Panc1 (cell line): ENCODE data around the gene GAMT. TPM values are rescaled to one million over a fixed set of nuclear protein-coding genes. Genes with fewer than 3 reads are reported as not detected.
"Not testable (repeated sequence)": the region's sequence is repeated elsewhere in the genome, so short reads cannot be mapped to it uniquely, and the experiment has no call there.

ENCODE experiments used
- ATAC-seq: fragments of 200-7000 bp; cut with Tn5 transposase; 2 replicates; pipeline ENCODE4 v1.9.1; 2020; ENCODE audit warnings: mild to moderate bottlenecking, moderate library complexity
- BruUV-seq: library from RNA; stranded (reverse); fragments of 400-500 nt; replicated peaks from 2 replicates; lab custom pipeline; 2021; lab: Mats Ljungman, UMichigan
- CTCF ChIA-PET: fragments of 300-600 bp; sonication (Branson Sonifier 250); formaldehyde crosslinking; loops from one replicate; lab custom pipeline; 2022; ENCODE audit warnings: antibody characterized with exemption; lab: Charles Lee
- POLR2A ChIA-PET: fragments of 300-600 bp; sonication (Branson Sonifier 250); formaldehyde crosslinking; loops from one replicate; lab custom pipeline; 2022; ENCODE audit warnings: antibody characterized with exemption; lab: Charles Lee
- DNase-seq: peaks from one replicate; pipeline ENCODE4 v3.0.0-alpha.2; 2010; ENCODE audit warnings: low read depth, low spot score
- H3K27ac ChIP-seq: 2 replicates; pipeline ENCODE4 v1.5.1; 2011; ENCODE audit warnings: mild to moderate bottlenecking, low read length, inconsistent platforms
- H3K27me3 ChIP-seq: fragments of 200-500 bp; sonication (Bioruptor generic); 2 replicates; pipeline ENCODE4 v1.6.0; 2014; ENCODE audit warnings: low read length, inconsistent platforms; ENCODE audit not compliant: control insufficient read depth, insufficient read depth
- H3K36me3 ChIP-seq: fragments of 200-500 bp; sonication (Bioruptor generic); 2 replicates; pipeline ENCODE4 v1.5.1; 2014; ENCODE audit warnings: inconsistent platforms, mild to moderate bottlenecking, low read length, moderate library complexity; ENCODE audit not compliant: control insufficient read depth, insufficient read depth
- H3K4me1 ChIP-seq: 2 replicates; pipeline ENCODE4 v1.5.1; 2011; ENCODE audit warnings: inconsistent platforms, mild to moderate bottlenecking, low read length, moderate library complexity; ENCODE audit not compliant: control insufficient read depth, insufficient read depth
- H3K4me3 ChIP-seq, 2 experiments: 2 replicates each; pipeline ENCODE4 v1.5.1; 2011 to 2012; ENCODE audit warnings: low read depth in 2 of 2, low read length in 2 of 2, mild to moderate bottlenecking in 2 of 2, inconsistent platforms in 1 of 2, moderate library complexity in 1 of 2
- H3K9me3 ChIP-seq: fragments of 200-500 bp; sonication (Bioruptor generic); 2 replicates; pipeline ENCODE4 v1.5.1; 2014; ENCODE audit warnings: low read depth, mild to moderate bottlenecking, inconsistent platforms, low read length, moderate library complexity; ENCODE audit not compliant: control insufficient read depth, insufficient read depth
- CTCF ChIP-seq: fragments of 450-650 bp; IDR thresholded peaks from 2 replicates; pipeline ENCODE4 v1.5.1; 2017; ENCODE audit warnings: mild to moderate bottlenecking
- POLR2AphosphoS5 ChIP-seq: IDR thresholded peaks from 2 replicates; pipeline ENCODE4 v1.6.1; 2012; ENCODE audit warnings: mild to moderate bottlenecking, low read depth, low read length, moderate library complexity
- REST ChIP-seq, 2 experiments: IDR thresholded peaks; 2 replicates each; pipeline ENCODE4 v1.6.1; 2011 to 2012; ENCODE audit warnings: low read depth in 2 of 2, control low read depth in 1 of 2, low read length in 1 of 2, mild to moderate bottlenecking in 1 of 2, moderate library complexity in 1 of 2; ENCODE audit not compliant: insufficient read depth in 1 of 2
- SIN3A ChIP-seq: IDR thresholded peaks from 2 replicates; pipeline ENCODE4 v1.6.1; 2012; ENCODE audit warnings: low read depth, mild to moderate bottlenecking, low read length, moderate library complexity, borderline replicate concordance; ENCODE audit not compliant: insufficient read depth
- TCF7L2 ChIP-seq: IDR thresholded peaks from 2 replicates; pipeline ENCODE4 v1.6.1; 2011; ENCODE audit warnings: mild to moderate bottlenecking, low read depth, low read length, inconsistent platforms
- in situ Hi-C: cut with HindIII; loops from 2 replicates; pipeline ENCODE4 v1.10.0; 2016; ENCODE audit warnings: low sequenced_read_pairs, low pct_unique_long_range_greater_than_20kb
- intact Hi-C: fragments of 100-400 bp; cut with micrococcal nuclease; formaldehyde crosslinking; loops from one replicate; pipeline ENCODE4 v1.10.0; 2022; ENCODE audit not compliant: unreplicated experiment
- total RNA-seq: library from RNA; stranded (reverse); gene quantifications from one replicate; pipeline ENCODE4 v1.2.1, GENCODE V29; 2021; ENCODE audit not compliant: unreplicated experiment

The GAMT gene
- total RNA-seq, 1 experiment from 2014 or later = 21.2 TPM

- H3K27me3 ChIP-seq = no peaks in the 10 kb centered on the region
- DNase-seq = no peak
- H3K4me1 ChIP-seq = peaks cover 7% of the 10 kb centered on the region
- H3K36me3 ChIP-seq = peaks cover 3% of the 10 kb centered on the region
- TF ChIP-seq REST (IDR thresholded peaks at IDR 0.05; ENCODE audit: insufficient read depth in 1 of 2, low read depth in 2 of 2, low read length in 1 of 2) = no peak
- no peak for TF ChIP-seq CTCF
- TF ChIP-seq POLR2AphosphoS5 = no peak
- TF ChIP-seq TCF7L2 = no peak
- TF ChIP-seq SIN3A = no peak
- BruUV-seq = no TSS peak
- H3K9me3 ChIP-seq = no peaks in the 10 kb centered on the region
- intact Hi-C loops (no loop called here), in situ Hi-C loops (no loop called here)
- ChIA-PET CTCF (no interaction called here), POLR2A (no interaction called here)
- no peak for ATAC-seq
- H3K4me3 ChIP-seq = no peak overlapping the region
- H3K27ac ChIP-seq = no peak overlapping the region
Measured at GRCh38 chr19:1421218-1421957, 20.0 kb upstream of the GAMT start.

GRCh38 chr19:1420590-1420989 lies 19.2 kb upstream of the GAMT start:
- BruUV-seq = no TSS peak
- Histone ChIP-seq H3K4me1 (peaks cover 15% of the 10 kb centered on the region), H3K9me3 (no peaks in the 10 kb centered on the region), H3K4me3 (no peak overlapping the region), H3K27ac (no peak overlapping the region), H3K27me3 (no peaks in the 10 kb centered on the region), H3K36me3 (peaks cover 3% of the 10 kb centered on the region)
- intact Hi-C loops = no loop called here
- ChIA-PET CTCF (no interaction called here), POLR2A (no interaction called here)
- DNase-seq (no peak), ATAC-seq (no peak)
- TF ChIP-seq POLR2AphosphoS5 = no peak
- TF ChIP-seq TCF7L2 = no peak
- TF ChIP-seq REST (IDR thresholded peaks at IDR 0.05; ENCODE audit: insufficient read depth in 1 of 2, low read depth in 2 of 2, low read length in 1 of 2) = no peak
- TF ChIP-seq SIN3A = no peak
- no peak for TF ChIP-seq CTCF
- in situ Hi-C loops = no loop called here

GRCh38 chr19:1420085-1420484 lies 18.7 kb upstream of the GAMT start:
- in situ Hi-C loops, H3K9me3 ChIP-seq, POLR2A ChIA-PET, intact Hi-C loops, H3K27me3 ChIP-seq, CTCF ChIA-PET, DNase-seq, H3K4me3 ChIP-seq, BruUV-seq, ATAC-seq, H3K27ac ChIP-seq, H3K36me3 ChIP-seq: not testable (repeated sequence)
- peaks cover 20% of the 10 kb centered on the region for H3K4me1 ChIP-seq
